D721Med (cell line): ENCODE results near the gene METTL26.

ENCODE experiments used
- DNase-seq: peaks from one replicate; pipeline ENCODE4 v3.0.0; 2011; ENCODE audit warnings: low spot score; ENCODE audit not compliant: insufficient read length
- FAIRE-seq: peaks from 2 replicates; lab custom pipeline; 2011; peaks lifted over from hg19 to GRCh38; lab: Jason Lieb, UNC
- TF ChIP-seq, protein P1 (sequence below): IDR thresholded peaks from 2 replicates; pipeline ENCODE4 v1.5.1; 2012; ENCODE audit warnings: mild to moderate bottlenecking, control low read depth; ENCODE audit not compliant: insufficient read depth; ENCODE audit errors: missing control alignments

METTL26 gene

DNA sequence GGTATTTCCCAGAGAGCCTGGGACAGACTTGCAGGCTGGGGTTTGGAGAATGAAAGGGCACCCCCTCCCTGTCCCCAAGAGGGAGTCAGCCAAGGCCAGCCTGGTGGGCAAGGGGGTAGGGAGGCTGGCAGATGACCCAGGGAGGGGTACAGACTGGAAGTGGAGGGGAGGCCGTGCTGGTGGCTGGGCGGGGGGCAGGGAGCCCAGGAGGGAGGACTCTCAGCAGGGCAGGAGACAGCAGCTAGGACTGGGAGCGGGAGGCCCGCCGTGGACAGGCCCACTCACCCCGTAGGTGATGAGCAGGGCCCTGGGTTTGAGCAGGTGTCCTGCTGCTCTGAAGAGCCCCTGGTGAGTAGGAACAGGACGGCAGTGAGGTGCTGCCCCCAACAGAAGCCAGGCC lies 1.1 kb downstream of the METTL26 start:
- no peak for FAIRE-seq
- DNase-seq, result no peak
- TF ChIP-seq, protein P1, sequence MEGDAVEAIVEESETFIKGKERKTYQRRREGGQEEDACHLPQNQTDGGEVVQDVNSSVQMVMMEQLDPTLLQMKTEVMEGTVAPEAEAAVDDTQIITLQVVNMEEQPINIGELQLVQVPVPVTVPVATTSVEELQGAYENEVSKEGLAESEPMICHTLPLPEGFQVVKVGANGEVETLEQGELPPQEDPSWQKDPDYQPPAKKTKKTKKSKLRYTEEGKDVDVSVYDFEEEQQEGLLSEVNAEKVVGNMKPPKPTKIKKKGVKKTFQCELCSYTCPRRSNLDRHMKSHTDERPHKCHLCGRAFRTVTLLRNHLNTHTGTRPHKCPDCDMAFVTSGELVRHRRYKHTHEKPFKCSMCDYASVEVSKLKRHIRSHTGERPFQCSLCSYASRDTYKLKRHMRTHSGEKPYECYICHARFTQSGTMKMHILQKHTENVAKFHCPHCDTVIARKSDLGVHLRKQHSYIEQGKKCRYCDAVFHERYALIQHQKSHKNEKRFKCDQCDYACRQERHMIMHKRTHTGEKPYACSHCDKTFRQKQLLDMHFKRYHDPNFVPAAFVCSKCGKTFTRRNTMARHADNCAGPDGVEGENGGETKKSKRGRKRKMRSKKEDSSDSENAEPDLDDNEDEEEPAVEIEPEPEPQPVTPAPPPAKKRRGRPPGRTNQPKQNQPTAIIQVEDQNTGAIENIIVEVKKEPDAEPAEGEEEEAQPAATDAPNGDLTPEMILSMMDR, result no peak

- FAIRE-seq, result no peak
- TF ChIP-seq, protein P1, result no peak
Observed at GRCh38 chr16:634051-634670, 1.9 kb downstream of the METTL26 start.

GRCh38 chr16:633336-634050 lies 2.6 kb downstream of the METTL26 start:
- FAIRE-seq (no peak), DNase-seq (no peak)
- TF ChIP-seq, protein P1, result no peak

More at GRCh38 chr16:634051-634670, 1.9 kb downstream of the METTL26 start:
- no peak for DNase-seq

- no peak for DNase-seq
- TF ChIP-seq, protein P1, result no peak
- no peak for FAIRE-seq
Observed at GRCh38 chr16:632486-633335, 3.4 kb downstream of the METTL26 start.

- TF ChIP-seq, protein P1, result no peak
- FAIRE-seq, result no peak
- DNase-seq, result no peak
Observed at GRCh38 chr16:631808-632358, 4.2 kb downstream of the METTL26 start.

- TF ChIP-seq, protein P1, result no peak
- FAIRE-seq (no peak), DNase-seq (no peak)
Observed at GRCh38 chr16:630815-631405, 5.2 kb downstream of the METTL26 start, which contains the start of gene WFIKKN1. TSS of gene WFIKKN1 (plus strand) at chr16:630985. CDS start at chr16:631254, 269 bp downstream.
